WTC11 (cell line): ENCODE results near the gene NUDT21.

Source experiments
- AFF4 ChIP-seq: sonication (generic); formaldehyde crosslinking; IDR thresholded peaks from 2 replicates; pipeline ENCODE4 v1.8.1; 2023; ENCODE audit warnings: mild to moderate bottlenecking, missing genetic modification reagents, borderline replicate concordance
- E2F1 ChIP-seq: sonication (generic); formaldehyde crosslinking; IDR thresholded peaks from 2 replicates; pipeline ENCODE4 v1.8.0; 2022; ENCODE audit warnings: mild to moderate bottlenecking, missing genetic modification reagents
- NR1H2 ChIP-seq: sonication (generic); formaldehyde crosslinking; IDR thresholded peaks from 2 replicates; pipeline ENCODE4 v1.9.0; 2021; ENCODE audit warnings: mild to moderate bottlenecking, moderate library complexity, missing genetic modification reagents
- NR2C2 ChIP-seq: sonication (generic); formaldehyde crosslinking; IDR thresholded peaks from 2 replicates; pipeline ENCODE4 v1.8.0; 2022; ENCODE audit warnings: mild to moderate bottlenecking, missing genetic modification reagents
- TF ChIP-seq, protein P1 (sequence below): fragments of 200-600 bp; IDR thresholded peaks from 2 replicates; pipeline ENCODE4 v1.8.0; 2022; ENCODE audit warnings: antibody characterized with exemption

DNA sequence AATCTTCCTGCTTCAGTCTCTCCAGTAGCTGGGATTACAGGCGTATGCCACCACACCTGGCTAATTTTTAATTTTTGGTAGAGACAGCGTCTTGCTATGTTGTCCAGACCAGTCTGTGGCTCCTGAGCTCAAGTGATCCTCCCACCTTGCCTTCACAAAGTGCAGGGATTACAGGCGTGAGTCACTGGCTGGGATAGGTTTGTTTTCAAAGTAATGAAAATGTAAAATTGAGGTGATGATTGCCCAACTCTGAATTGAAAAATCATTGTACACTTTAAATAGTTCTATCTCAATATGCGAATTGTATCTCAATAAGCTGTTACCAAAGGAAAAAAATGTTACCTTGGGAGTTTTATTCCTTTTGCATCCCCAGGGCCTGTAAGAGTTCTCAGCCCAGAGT lies 24.5 kb downstream of the NUDT21 start:
- TF ChIP-seq, protein P1, sequence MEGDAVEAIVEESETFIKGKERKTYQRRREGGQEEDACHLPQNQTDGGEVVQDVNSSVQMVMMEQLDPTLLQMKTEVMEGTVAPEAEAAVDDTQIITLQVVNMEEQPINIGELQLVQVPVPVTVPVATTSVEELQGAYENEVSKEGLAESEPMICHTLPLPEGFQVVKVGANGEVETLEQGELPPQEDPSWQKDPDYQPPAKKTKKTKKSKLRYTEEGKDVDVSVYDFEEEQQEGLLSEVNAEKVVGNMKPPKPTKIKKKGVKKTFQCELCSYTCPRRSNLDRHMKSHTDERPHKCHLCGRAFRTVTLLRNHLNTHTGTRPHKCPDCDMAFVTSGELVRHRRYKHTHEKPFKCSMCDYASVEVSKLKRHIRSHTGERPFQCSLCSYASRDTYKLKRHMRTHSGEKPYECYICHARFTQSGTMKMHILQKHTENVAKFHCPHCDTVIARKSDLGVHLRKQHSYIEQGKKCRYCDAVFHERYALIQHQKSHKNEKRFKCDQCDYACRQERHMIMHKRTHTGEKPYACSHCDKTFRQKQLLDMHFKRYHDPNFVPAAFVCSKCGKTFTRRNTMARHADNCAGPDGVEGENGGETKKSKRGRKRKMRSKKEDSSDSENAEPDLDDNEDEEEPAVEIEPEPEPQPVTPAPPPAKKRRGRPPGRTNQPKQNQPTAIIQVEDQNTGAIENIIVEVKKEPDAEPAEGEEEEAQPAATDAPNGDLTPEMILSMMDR, result no peak
- TF ChIP-seq AFF4 (CRISPR knock-in tag), result no peak
- TF ChIP-seq NR2C2 (CRISPR knock-in tag), result no peak
- no peak for TF ChIP-seq E2F1 (CRISPR knock-in tag)
- TF ChIP-seq NR1H2 (CRISPR knock-in tag), result no peak
